Activated CD4-positive, alpha-beta memory T cell treated with anti-CD3 and anti-CD28 coated beads, Interleukin-2, amount 10 ng/mL, durations not matched to agents 7 days and 5 days (primary cell): Measurements from ENCODE around the gene SBF2. TPM values are rescaled to one million over a fixed set of nuclear protein-coding genes. Genes with fewer than 3 reads are reported as not detected.

Experiments
- CTCF ChIA-PET: fragments of 350-600 bp; sonication (Branson Sonifier 250); formaldehyde crosslinking; loops from one replicate; lab custom pipeline; 2021; ENCODE audit warnings: antibody characterized with exemption, inconsistent platforms; lab: Charles Lee
- POLR2A ChIA-PET: fragments of 350-600 bp; sonication (Branson Sonifier 250); formaldehyde crosslinking; loops from one replicate; lab custom pipeline; 2021; ENCODE audit warnings: antibody characterized with exemption; lab: Charles Lee
- DNase-seq: peaks from one replicate; pipeline ENCODE4 v3.0.0-alpha.2; 2020
- H3K27ac Mint-ChIP-seq: one replicate; pipeline ENCODE4 v1.8.0; 2021; ENCODE audit warnings: mild to moderate bottlenecking, mixed read lengths
- H3K27me3 Mint-ChIP-seq: one replicate; pipeline ENCODE4 v1.8.0; 2021; ENCODE audit warnings: mixed read lengths
- H3K36me3 Mint-ChIP-seq: one replicate; pipeline ENCODE4 v1.8.0; 2021; ENCODE audit warnings: low read depth, mixed read lengths
- H3K4me1 Mint-ChIP-seq: one replicate; pipeline ENCODE4 v1.8.0; 2021; ENCODE audit warnings: mixed read lengths
- H3K4me3 Mint-ChIP-seq: one replicate; pipeline ENCODE4 v1.8.0; 2021; ENCODE audit warnings: mild to moderate bottlenecking, mixed read lengths
- H3K9me3 Mint-ChIP-seq: one replicate; pipeline ENCODE4 v1.8.0; 2021; ENCODE audit warnings: mixed read lengths
- total RNA-seq, 2 experiments: library from RNA; stranded (reverse); gene quantifications; one replicate each; pipeline ENCODE4 v1.2.3, GENCODE V29; 2021

SBF2 gene
- total RNA-seq, 2 experiments from 2014 or later = 6.4 to 9.0 TPM

GRCh38 chr11:9849389-9849788 lies 444.6 kb downstream of the SBF2 start:
- Mint-ChIP-seq H3K36me3 (no peaks in the 10 kb centered on the region), H3K27me3 (no peaks in the 10 kb centered on the region), H3K9me3 (no peaks in the 10 kb centered on the region), H3K4me1 (no peaks in the 10 kb centered on the region), H3K27ac (no peak overlapping the region), H3K4me3 (no peak overlapping the region)
- DNase-seq = no peak
- CTCF ChIA-PET = no interaction called here
- POLR2A ChIA-PET = no interaction called here

GRCh38 chr11:9847636-9848035 lies 446.4 kb downstream of the SBF2 start:
- Mint-ChIP-seq H3K27me3 (peaks cover 1% of the 10 kb centered on the region), H3K4me3 (no peak overlapping the region), H3K4me1 (peaks cover 5% of the 10 kb centered on the region), H3K9me3 (no peaks in the 10 kb centered on the region), H3K36me3 (peaks cover 6% of the 10 kb centered on the region), H3K27ac (no peak overlapping the region)
- no peak for DNase-seq
- CTCF ChIA-PET = interaction anchor here (1.1 kb wide), 1 partner anchor 13 kb away, joined by 3 read pairs; no protein-coding TSS in a partner anchor
- POLR2A ChIA-PET = no interaction called here

GRCh38 chr11:9842923-9843322 lies 451.1 kb downstream of the SBF2 start:
- ChIA-PET POLR2A (interaction anchor here (1.5 kb wide), 1 partner anchor 83 kb away, joined by 4 read pairs; no protein-coding TSS in a partner anchor), CTCF (no interaction called here)
- Mint-ChIP-seq H3K4me3 (no peak overlapping the region), H3K27me3 (peaks cover 3% of the 10 kb centered on the region), H3K36me3 (peaks cover 20% of the 10 kb centered on the region), H3K4me1 (peaks cover 38% of the 10 kb centered on the region), H3K27ac (no peak overlapping the region), H3K9me3 (peaks cover 3% of the 10 kb centered on the region)
- no peak for DNase-seq

GRCh38 chr11:9840460-9841004 lies 453.5 kb downstream of the SBF2 start:
- peaks cover 3% of the 10 kb centered on the region for H3K27me3 Mint-ChIP-seq
- POLR2A ChIA-PET = interaction anchor here (1.0 to 1.3 kb wide), 2 partner anchors 52 to 81 kb away, joined by 3 to 4 read pairs; no protein-coding TSS in a partner anchor
- CTCF ChIA-PET = interaction anchor here (0.7 kb wide), 1 partner anchor 269 kb away, joined by 3 read pairs; no protein-coding TSS in a partner anchor
- DNase-seq = no peak
- peaks cover 20% of the 10 kb centered on the region for H3K36me3 Mint-ChIP-seq
- no peak overlapping the region for H3K4me3 Mint-ChIP-seq
- H3K4me1 Mint-ChIP-seq = peaks cover 38% of the 10 kb centered on the region
- H3K9me3 Mint-ChIP-seq = peaks cover 3% of the 10 kb centered on the region
- no peak overlapping the region for H3K27ac Mint-ChIP-seq

- peaks cover 3% of the 10 kb centered on the region for H3K27me3 Mint-ChIP-seq
- no peak overlapping the region for H3K4me3 Mint-ChIP-seq
- peaks cover 3% of the 10 kb centered on the region for H3K9me3 Mint-ChIP-seq
- ChIA-PET CTCF (interaction anchor here (1.1 to 1.4 kb wide), 2 partner anchors 20 to 133 kb away, joined by 3 to 4 read pairs; no protein-coding TSS in a partner anchor), POLR2A (interaction anchor here (1.3 kb wide), 1 partner anchor 80 kb away, joined by 4 read pairs; no protein-coding TSS in a partner anchor)
- DNase-seq = no peak
- H3K27ac Mint-ChIP-seq = no peak overlapping the region
- H3K36me3 Mint-ChIP-seq = peaks cover 20% of the 10 kb centered on the region
- H3K4me1 Mint-ChIP-seq = peaks cover 38% of the 10 kb centered on the region
These were observed 454.5 kb downstream of the SBF2 start for GRCh38 chr11:9839550-9839949.

- Mint-ChIP-seq H3K36me3 (peaks cover 20% of the 10 kb centered on the region), H3K27ac (no peak overlapping the region), H3K4me1 (peaks cover 38% of the 10 kb centered on the region), H3K4me3 (no peak overlapping the region), H3K9me3 (peaks cover 3% of the 10 kb centered on the region), H3K27me3 (peaks cover 3% of the 10 kb centered on the region)
- POLR2A ChIA-PET = no interaction called here
- CTCF ChIA-PET = interaction anchor here (1.1 to 1.4 kb wide), 2 partner anchors 21 to 134 kb away, joined by 3 to 4 read pairs; no protein-coding TSS in a partner anchor
- no peak for DNase-seq
These were observed 455.1 kb downstream of the SBF2 start for GRCh38 chr11:9838961-9839360.

- H3K36me3 Mint-ChIP-seq = peaks cover 20% of the 10 kb centered on the region
- no peak for DNase-seq
- H3K4me1 Mint-ChIP-seq = peaks cover 38% of the 10 kb centered on the region
- ChIA-PET CTCF (no interaction called here), POLR2A (no interaction called here)
- peaks cover 3% of the 10 kb centered on the region for H3K27me3 Mint-ChIP-seq
- H3K27ac Mint-ChIP-seq = no peak overlapping the region
- peaks cover 3% of the 10 kb centered on the region for H3K9me3 Mint-ChIP-seq
- no peak overlapping the region for H3K4me3 Mint-ChIP-seq
These were observed 455.8 kb downstream of the SBF2 start for GRCh38 chr11:9838229-9838628.

GRCh38 chr11:9834291-9834690 lies 459.7 kb downstream of the SBF2 start:
- H3K36me3 Mint-ChIP-seq = peaks cover 4% of the 10 kb centered on the region
- H3K4me1 Mint-ChIP-seq = peaks cover 6% of the 10 kb centered on the region
- H3K27me3 Mint-ChIP-seq = no peaks in the 10 kb centered on the region
- H3K9me3 Mint-ChIP-seq = no peaks in the 10 kb centered on the region
- H3K4me3 Mint-ChIP-seq = no peak overlapping the region
- no peak overlapping the region for H3K27ac Mint-ChIP-seq
- ChIA-PET CTCF (no interaction called here), POLR2A (no interaction called here)
- no peak for DNase-seq

- Mint-ChIP-seq H3K4me3 (no peak overlapping the region), H3K9me3 (no peaks in the 10 kb centered on the region), H3K27me3 (no peaks in the 10 kb centered on the region), H3K36me3 (no peaks in the 10 kb centered on the region), H3K4me1 (no peaks in the 10 kb centered on the region), H3K27ac (no peak overlapping the region)
- CTCF ChIA-PET = no interaction called here
- DNase-seq = no peak
- POLR2A ChIA-PET = no interaction called here
These were observed 462.9 kb downstream of the SBF2 start for GRCh38 chr11:9831122-9831521.

GRCh38 chr11:9827708-9828107 lies 466.3 kb downstream of the SBF2 start:
- H3K4me3 Mint-ChIP-seq = no peak overlapping the region
- CTCF ChIA-PET = interaction anchor here (1.6 kb wide), 1 partner anchor 214 kb away, joined by 4 read pairs; no protein-coding TSS in a partner anchor
- no peak overlapping the region for H3K27ac Mint-ChIP-seq
- H3K36me3 Mint-ChIP-seq = no peaks in the 10 kb centered on the region
- no peaks in the 10 kb centered on the region for H3K4me1 Mint-ChIP-seq
- no peak for DNase-seq
- H3K27me3 Mint-ChIP-seq = no peaks in the 10 kb centered on the region
- no peaks in the 10 kb centered on the region for H3K9me3 Mint-ChIP-seq
- POLR2A ChIA-PET = no interaction called here

- no peaks in the 10 kb centered on the region for H3K27me3 Mint-ChIP-seq
- H3K36me3 Mint-ChIP-seq = no peaks in the 10 kb centered on the region
- DNase-seq = no peak
- no peaks in the 10 kb centered on the region for H3K9me3 Mint-ChIP-seq
- ChIA-PET CTCF (interaction anchor here (0.6 kb wide), 1 partner anchor 480 kb away, joined by 4 read pairs; no protein-coding TSS in a partner anchor), POLR2A (no interaction called here)
- H3K4me1 Mint-ChIP-seq = no peaks in the 10 kb centered on the region
- no peak overlapping the region for H3K4me3 Mint-ChIP-seq
- no peak overlapping the region for H3K27ac Mint-ChIP-seq
These were observed 467.6 kb downstream of the SBF2 start for GRCh38 chr11:9826390-9826789.

- Mint-ChIP-seq H3K4me3 (no peak overlapping the region), H3K27me3 (no peaks in the 10 kb centered on the region), H3K9me3 (no peaks in the 10 kb centered on the region), H3K27ac (no peak overlapping the region), H3K4me1 (no peaks in the 10 kb centered on the region), H3K36me3 (no peaks in the 10 kb centered on the region)
- CTCF ChIA-PET = interaction anchor here (0.6 kb wide), 1 partner anchor 480 kb away, joined by 4 read pairs; no protein-coding TSS in a partner anchor
- DNase-seq = no peak
- POLR2A ChIA-PET = no interaction called here
These were observed 468.1 kb downstream of the SBF2 start for GRCh38 chr11:9825895-9826294.

- Mint-ChIP-seq H3K27me3 (no peaks in the 10 kb centered on the region), H3K36me3 (no peaks in the 10 kb centered on the region), H3K4me1 (no peaks in the 10 kb centered on the region), H3K4me3 (no peak overlapping the region), H3K27ac (no peak overlapping the region), H3K9me3 (no peaks in the 10 kb centered on the region)
- CTCF ChIA-PET = no interaction called here
- no peak for DNase-seq
- POLR2A ChIA-PET = no interaction called here
These were observed 468.7 kb downstream of the SBF2 start for GRCh38 chr11:9825315-9825714.
